HS-5 (cell line): Measurements from ENCODE around the gene DSG3.

Source experiments
- DNase-seq: peaks from one replicate; pipeline ENCODE4 v3.0.0-alpha.2; 2012; ENCODE audit warnings: low read depth

The DSG3 gene

GRCh38 chr18:31430072-31430471, 17.5 kb upstream of the DSG3 start:
- no peak for DNase-seq

DNA sequence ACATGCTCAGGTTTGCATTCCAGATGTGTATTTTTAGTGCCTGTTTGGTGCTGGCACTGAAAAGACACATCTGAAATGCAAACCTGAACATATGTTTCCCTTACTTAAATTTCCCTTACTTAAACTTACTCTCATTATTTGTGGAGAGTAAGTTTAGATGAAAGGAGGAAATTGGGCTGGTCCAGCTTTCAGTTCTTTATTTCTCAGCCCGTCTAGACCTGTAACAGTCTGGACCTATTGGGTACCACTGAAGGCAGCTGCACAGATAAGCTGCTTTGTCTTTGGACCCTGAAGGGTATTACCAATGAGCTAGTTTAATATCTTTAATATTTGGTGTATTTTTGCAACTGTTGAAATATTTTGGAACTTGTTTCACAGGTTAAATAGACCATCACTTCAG, 17.0 kb upstream of the DSG3 start:
- DNase-seq, result no peak

- DNase-seq, result no peak
Measured at GRCh38 chr18:31432316-31432715, 15.2 kb upstream of the DSG3 start.

GRCh38 chr18:31436825-31437224, 10.7 kb upstream of the DSG3 start:
- DNase-seq, result no peak

DNA sequence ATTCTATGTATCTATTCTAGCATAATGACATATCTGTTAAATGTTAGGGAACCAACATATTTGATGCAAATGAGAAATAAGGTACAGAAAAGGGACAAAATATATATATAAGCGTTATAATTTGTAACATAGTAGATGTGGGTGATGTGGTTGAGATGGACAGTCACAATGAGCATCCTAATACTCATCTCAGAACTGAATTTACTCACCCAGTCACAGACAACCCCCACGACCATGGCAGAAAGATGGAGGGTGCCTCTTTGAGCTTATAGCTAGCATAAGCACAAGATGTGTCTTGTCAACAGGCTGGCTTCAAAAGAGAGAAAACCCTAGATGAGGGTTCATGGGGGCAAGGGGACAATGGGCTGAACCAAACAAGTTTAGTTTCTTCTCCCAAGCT, 9.1 kb upstream of the DSG3 start:
- DNase-seq, result no peak

GRCh38 chr18:31439807-31440325, 7.7 kb upstream of the DSG3 start:
- no peak for DNase-seq

GRCh38 chr18:31440787-31441186, 6.8 kb upstream of the DSG3 start:
- no peak for DNase-seq

GRCh38 chr18:31441493-31441892, 6.0 kb upstream of the DSG3 start:
- no peak for DNase-seq

DNA sequence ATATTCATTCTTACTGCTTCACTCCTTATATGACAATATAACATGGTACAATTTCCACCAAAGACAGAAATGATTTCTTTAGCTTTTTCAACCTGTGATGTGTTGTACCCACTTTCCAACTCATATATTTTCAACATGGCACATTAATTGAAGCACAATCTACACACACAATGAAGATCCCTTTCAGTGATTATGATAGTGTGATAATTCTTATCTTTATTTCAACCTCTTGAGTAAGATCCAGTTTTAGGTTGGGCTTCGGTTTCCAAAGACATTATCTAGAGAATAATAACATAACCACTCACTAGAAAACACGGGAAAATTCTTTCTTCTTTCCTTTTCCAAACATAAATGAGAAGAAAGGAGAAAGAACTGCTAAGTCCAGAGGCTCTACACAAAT, 3.4 kb upstream of the DSG3 start:
- no peak for DNase-seq

DNA sequence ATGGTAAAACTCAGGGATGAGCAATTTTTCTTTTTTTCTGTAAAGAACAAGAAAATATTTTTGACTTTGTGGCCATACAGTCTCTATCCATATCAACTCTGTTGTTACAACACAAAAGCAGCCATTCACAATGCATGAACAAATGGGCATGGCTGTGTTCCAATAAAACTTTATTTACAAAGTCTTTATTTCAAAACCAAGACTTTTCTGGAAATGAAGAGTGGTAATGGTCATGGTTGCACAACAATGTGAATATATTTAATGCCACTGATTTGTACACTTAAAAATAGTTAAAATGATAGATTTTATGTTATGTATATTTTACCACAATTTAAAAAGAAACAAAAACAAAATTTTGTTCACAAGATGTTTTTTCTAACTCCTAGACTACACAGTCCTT, 1.6 kb upstream of the DSG3 start:
- DNase-seq, result no peak

DNA sequence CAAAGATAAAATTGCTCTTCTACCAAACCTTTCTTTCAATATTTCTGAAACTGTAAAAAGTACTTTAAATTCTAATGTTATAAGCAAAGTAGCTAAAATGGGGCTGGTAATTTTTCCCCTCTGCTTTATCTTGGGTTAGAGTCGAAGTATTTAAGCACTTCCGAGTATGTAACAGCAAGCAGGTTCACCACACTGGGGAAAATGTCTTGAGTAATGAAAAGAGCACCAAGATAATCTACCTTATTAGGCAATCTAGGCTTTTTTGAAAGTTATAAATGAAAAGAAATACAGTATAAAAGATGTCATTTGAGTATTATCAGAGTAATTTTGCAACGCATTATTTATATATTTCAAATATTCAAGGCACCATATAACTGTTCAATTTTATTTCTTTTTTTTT, 687 bp upstream of the DSG3 start:
- no peak for DNase-seq

DNA sequence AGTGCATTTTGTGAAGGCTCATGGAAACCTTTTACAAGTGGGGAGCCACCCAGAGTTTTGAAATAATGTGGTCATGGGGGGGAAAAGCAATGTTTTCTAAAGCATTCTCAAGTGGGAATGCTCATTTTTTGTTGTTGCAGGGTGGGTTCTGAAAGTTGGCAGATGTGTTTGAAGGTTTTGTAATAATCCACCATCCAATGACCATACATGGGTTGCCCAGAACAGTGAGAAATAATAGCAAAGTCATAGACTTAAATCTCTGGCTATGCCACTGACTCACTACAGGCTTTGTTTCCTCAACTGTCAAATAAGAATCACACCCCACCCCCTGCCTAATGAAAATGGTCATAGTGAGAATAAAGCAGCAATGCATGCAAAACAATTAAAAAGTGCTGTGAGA, 2.9 kb downstream of the DSG3 start:
- no peak for DNase-seq

GRCh38 chr18:31451625-31452024, 4.1 kb downstream of the DSG3 start:
- no peak for DNase-seq

- DNase-seq, result peak; percentile 69
Measured at GRCh38 chr18:31454066-31454708, 6.6 kb downstream of the DSG3 start.

DNA sequence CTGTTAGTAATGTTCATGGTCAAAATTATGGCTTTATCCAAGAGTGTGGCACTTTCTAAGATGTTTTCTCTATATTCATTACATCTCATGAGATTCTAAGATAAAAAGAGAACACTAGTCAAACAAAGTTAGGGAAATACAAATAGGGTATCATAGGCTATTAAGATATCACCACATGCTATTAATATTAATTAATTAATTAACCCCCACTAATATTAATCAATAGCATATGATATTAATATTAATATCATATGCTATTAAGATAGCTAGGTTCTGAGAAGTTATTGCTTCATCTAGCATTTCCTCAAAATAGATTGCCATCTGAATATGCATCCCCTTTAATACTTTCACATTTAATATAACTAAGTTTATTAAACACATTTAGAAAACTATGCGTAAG, 22.1 kb downstream of the DSG3 start:
- DNase-seq, result no peak

DNA sequence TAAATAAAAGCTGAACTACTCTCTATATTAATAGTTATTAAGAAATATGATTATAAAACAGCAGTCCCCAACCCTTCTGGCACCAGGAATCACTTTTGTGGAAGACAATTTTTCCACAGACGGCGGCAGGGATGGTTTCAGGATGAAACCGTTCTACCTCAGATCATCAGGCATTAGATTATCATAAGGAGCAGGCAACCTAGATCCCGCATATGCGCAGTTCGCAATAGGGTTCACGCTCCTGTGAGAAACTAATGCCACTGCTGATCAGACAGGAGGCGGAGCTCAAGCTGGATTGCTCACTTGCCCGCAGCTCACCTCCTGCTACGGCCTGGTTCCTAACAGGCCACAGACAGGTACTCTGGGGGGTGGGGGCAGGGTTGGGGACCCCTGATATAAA, 31.1 kb downstream of the DSG3 start:
- no peak for DNase-seq

GRCh38 chr18:31482051-31482450, 34.5 kb downstream of the DSG3 start:
- DNase-seq, result no peak

GRCh38 chr18:31483396-31483795, 35.9 kb downstream of the DSG3 start:
- no peak for DNase-seq

- DNase-seq, result no peak
Measured at GRCh38 chr18:31484461-31484860, 36.9 kb downstream of the DSG3 start.

DNA sequence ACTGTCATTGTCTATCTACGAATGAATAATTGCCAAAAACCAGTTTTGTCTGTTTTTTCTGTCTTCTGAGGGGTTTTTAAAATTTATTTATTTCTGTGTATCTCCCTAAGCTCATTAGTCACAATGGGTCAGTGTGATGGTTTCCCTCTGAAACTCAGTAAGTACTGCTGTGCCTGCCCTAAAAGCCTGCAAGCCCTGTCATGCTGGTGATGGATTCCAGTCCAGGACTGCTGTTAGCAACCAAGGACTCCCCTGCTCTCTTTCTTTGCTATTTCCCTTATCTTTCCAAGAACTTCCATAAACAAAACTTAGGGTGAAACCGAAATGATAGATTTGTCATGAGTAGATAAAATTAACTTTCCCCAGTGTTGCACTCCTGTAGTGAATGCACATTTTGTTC, 38.6 kb downstream of the DSG3 start:
- no peak for DNase-seq

DNA sequence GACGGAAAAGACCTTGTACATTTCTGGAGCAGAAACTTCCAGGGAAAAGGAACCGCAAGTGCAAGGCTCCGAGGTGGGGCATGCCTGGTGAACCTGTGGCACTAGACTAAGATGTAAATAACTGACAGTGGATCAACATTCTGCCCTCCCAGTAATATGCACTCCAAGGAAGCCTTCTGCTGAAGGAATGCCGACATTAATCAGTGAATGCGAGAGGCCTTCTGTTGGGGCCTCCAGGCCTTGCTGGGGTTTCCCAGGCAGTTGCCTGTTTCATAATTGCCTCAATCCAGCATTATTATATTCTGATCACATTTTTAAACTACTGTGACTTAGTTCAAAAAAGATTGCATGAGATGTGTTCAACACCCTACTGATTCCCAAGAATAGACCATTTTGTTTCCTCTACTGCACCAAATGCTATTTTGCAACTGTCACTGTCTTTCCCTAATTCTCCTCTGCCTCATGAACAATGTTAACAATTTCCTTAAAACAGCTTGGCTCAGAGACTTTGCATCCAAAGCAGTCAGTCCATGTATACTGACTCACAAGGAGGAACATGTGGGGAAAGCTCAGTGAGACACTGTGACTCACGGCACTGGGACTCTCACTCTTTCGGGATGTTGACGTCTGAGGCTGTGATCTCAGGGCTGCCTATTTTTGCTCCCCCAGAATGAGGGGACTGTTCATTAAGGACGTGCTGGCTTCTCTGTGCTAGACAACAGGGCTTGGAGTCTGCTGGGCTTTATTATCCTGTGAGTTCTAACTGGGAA, 39.9 kb downstream of the DSG3 start:
- peak; percentile 80 for DNase-seq

DNA sequence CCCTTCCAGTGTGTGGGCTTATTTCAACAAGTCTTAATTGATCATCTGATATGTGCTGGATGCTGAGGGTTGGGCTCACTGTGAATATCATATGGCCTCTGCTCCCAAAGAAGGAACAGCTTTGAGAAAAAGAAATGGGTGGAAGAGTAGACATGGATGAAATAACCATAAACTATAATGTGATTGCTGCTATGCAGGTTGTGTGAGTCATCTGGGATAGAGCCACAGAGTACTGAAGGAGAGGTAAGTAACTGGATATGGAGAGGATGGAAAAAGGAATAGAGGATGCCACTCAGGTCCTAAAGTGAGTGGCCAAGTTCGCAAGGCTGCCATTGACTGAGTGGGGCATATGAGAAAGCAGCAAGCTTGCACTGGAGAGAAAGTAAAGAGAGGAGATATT, 41.8 kb downstream of the DSG3 start:
- DNase-seq, result no peak

DNA sequence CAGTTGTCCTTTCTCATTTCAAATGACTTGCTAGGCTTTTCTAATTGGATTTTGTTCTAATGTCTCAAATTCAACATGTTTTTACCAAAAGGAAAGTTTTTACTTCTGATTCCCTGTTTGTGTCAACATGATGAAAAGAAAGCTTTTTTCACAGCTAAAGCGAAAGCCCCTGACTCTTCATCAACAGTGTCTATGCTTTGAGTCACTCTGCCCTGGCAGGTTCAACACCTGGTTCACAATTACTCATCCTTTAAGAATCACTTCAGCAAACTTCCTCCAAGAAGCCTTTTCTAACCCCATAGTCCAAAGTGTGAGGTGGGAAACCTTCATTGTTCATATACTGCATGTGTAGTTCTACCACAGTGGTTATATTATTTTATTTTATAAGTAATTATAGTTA, 42.8 kb downstream of the DSG3 start:
- DNase-seq, result no peak

DNA sequence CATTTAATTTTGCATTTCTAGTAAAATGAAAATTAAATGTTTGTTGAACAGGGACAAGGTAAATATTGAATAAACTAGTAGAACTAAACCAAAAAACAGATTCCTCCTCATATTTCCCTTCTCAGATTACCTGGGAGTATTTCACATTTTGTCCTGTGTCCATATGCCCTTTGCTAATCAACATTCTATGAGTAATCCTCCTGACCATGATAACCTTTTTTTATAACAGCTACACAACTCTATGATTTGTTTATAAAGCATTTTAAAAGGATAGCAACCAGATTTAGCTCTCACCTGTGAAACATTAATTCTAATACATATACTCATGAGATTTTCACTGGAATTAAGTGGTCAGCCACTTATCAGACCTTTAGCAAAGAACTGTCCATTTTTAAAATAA, 43.3 kb downstream of the DSG3 start:
- DNase-seq, result no peak
